ENCODE data around the gene COL24A1.
A peak's percentile ranks its signal among the peaks of the same experiment; 100 is the strongest.
"Not testable (repeated sequence)": the region's sequence is repeated elsewhere in the genome, so short reads cannot be mapped to it uniquely, and the experiment has no call there.

Gene COL24A1

DNA sequence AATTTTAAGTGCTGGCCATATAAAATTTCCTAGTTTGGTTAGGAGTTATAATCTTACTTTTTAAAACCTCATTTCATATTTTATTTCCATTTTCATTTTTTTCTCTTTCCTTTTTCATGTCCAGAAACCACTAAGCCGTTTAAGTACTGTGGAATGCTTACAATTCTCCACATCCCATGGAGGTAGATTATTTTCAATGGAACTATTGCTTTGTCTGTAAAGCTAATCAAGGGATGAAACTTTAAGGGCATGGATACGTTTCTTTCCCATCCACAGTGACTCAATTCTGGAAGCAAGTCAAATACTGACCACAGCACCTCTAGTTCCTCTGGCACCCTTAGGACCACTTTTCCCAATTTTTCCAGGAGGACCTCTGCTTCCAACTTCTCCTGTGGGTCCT lies 309.2 kb downstream of the COL24A1 start:
- no peak overlapping the region for H2BK5ac ChIP-seq (ENCODE audit: low read length)
- H3K18ac ChIP-seq (ENCODE audit: low read length) = no peak overlapping the region
- H2AK5ac ChIP-seq (ENCODE audit: low read length) = no peak overlapping the region
- H3K56ac ChIP-seq (ENCODE audit: low read length) = no peak overlapping the region
- H4K5ac ChIP-seq (ENCODE audit: low read length) = no peak overlapping the region
- no peak overlapping the region for H3K4me2 ChIP-seq (ENCODE audit: low read length)
- H2BK120ac ChIP-seq (ENCODE audit: low read depth, low read length) = no peak overlapping the region
- no peak overlapping the region for H2BK15ac ChIP-seq (replicated peaks; ENCODE audit: low read depth)
- no peaks in the 10 kb centered on the region for H3K27me3 ChIP-seq (ENCODE audit: insufficient read depth, low read length, poor library complexity)
- H3K36me3 ChIP-seq (ENCODE audit: control insufficient read depth, insufficient read depth, low read length) = no peaks in the 10 kb centered on the region
- H3K79me2 ChIP-seq (ENCODE audit: control insufficient read depth, insufficient read depth, low read length) = no peaks in the 10 kb centered on the region
- H3K4me1 ChIP-seq (ENCODE audit: control insufficient read depth, low read depth, low read length) = no peaks in the 10 kb centered on the region
- H3K9ac ChIP-seq (ENCODE audit: low read length) = no peak overlapping the region
- no peak overlapping the region for H3K4ac ChIP-seq (ENCODE audit: low read depth, low read length)
- H3K23ac ChIP-seq (ENCODE audit: low read length) = no peak overlapping the region
- DNase-seq = no peak
- no peaks in the 10 kb centered on the region for H3K79me1 ChIP-seq (ENCODE audit: low read length)
- H3K4me3 ChIP-seq (ENCODE audit: low read length) = no peak overlapping the region
- no CpG with 5 or more reads among the region's 2 CpGs for WGBS (ENCODE audit: extremely low coverage, insufficient coverage, low lambda C conversion rate)
- no peak overlapping the region for H3K27ac ChIP-seq (ENCODE audit: low read depth, low read length)
- no peak overlapping the region for H4K8ac ChIP-seq (ENCODE audit: low read depth, low read length)

GRCh38 chr1:85846706-85847105 lies 309.9 kb downstream of the COL24A1 start:
- Histone ChIP-seq H3K4ac (ENCODE audit: low read depth, low read length) (no peak overlapping the region), H3K79me1 (ENCODE audit: low read length) (no peaks in the 10 kb centered on the region), H3K4me1 (ENCODE audit: control insufficient read depth, low read depth, low read length) (no peaks in the 10 kb centered on the region), H2BK120ac (ENCODE audit: low read depth, low read length) (no peak overlapping the region), H2BK5ac (ENCODE audit: low read length) (no peak overlapping the region), H3K4me2 (ENCODE audit: low read length) (no peak overlapping the region), H2BK15ac (replicated peaks; ENCODE audit: low read depth) (no peak overlapping the region), H3K27me3 (ENCODE audit: insufficient read depth, low read length, poor library complexity) (no peaks in the 10 kb centered on the region), H3K79me2 (ENCODE audit: control insufficient read depth, insufficient read depth, low read length) (no peaks in the 10 kb centered on the region), H3K9ac (ENCODE audit: low read length) (no peak overlapping the region), H3K23ac (ENCODE audit: low read length) (no peak overlapping the region), H3K27ac (ENCODE audit: low read depth, low read length) (no peak overlapping the region), H2AK5ac (ENCODE audit: low read length) (no peak overlapping the region), H3K4me3 (ENCODE audit: low read length) (no peak overlapping the region), H3K56ac (ENCODE audit: low read length) (no peak overlapping the region), H4K8ac (ENCODE audit: low read depth, low read length) (no peak overlapping the region), H4K5ac (ENCODE audit: low read length) (no peak overlapping the region), H3K36me3 (ENCODE audit: control insufficient read depth, insufficient read depth, low read length) (no peaks in the 10 kb centered on the region), H3K18ac (ENCODE audit: low read length) (no peak overlapping the region)
- peak; percentile 31 for DNase-seq
- no CpG with 5 or more reads among the region's 3 CpGs for WGBS (ENCODE audit: extremely low coverage, insufficient coverage, low lambda C conversion rate)

DNA sequence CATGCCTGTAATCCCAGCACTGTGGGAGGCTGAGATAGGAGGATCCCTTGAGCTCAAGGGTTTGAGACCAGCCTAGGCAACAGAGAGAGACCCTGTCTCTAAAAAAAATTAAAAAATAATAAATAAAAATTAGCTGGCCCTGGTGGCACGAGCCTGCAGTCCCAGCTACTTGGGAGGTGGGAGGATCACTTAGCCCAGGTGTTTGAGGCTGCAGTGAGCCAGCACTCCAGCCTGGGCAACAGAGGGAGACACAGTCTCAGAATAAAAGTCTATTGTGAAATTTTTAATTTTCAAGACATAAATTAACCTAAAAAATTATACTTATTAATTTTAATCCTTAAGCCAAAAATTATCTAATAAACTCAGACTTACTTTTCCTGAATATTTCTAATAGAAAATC lies 317.1 kb downstream of the COL24A1 start:
- Histone ChIP-seq H2BK15ac (replicated peaks; ENCODE audit: low read depth) (no peak overlapping the region), H3K27ac (ENCODE audit: low read depth, low read length) (no peak overlapping the region), H3K4ac (ENCODE audit: low read depth, low read length) (no peak overlapping the region), H3K23ac (ENCODE audit: low read length) (no peak overlapping the region), H2AK5ac (ENCODE audit: low read length) (no peak overlapping the region), H3K9ac (ENCODE audit: low read length) (no peak overlapping the region), H3K56ac (ENCODE audit: low read length) (no peak overlapping the region), H3K79me2 (ENCODE audit: control insufficient read depth, insufficient read depth, low read length) (no peaks in the 10 kb centered on the region), H2BK120ac (ENCODE audit: low read depth, low read length) (no peak overlapping the region), H2BK5ac (ENCODE audit: low read length) (no peak overlapping the region), H3K4me2 (ENCODE audit: low read length) (no peak overlapping the region), H3K36me3 (ENCODE audit: control insufficient read depth, insufficient read depth, low read length) (no peaks in the 10 kb centered on the region), H3K27me3 (ENCODE audit: insufficient read depth, low read length, poor library complexity) (no peaks in the 10 kb centered on the region), H3K79me1 (ENCODE audit: low read length) (no peaks in the 10 kb centered on the region), H3K18ac (ENCODE audit: low read length) (no peak overlapping the region), H4K8ac (ENCODE audit: low read depth, low read length) (no peak overlapping the region), H3K4me3 (ENCODE audit: low read length) (no peak overlapping the region), H3K4me1 (ENCODE audit: control insufficient read depth, low read depth, low read length) (no peaks in the 10 kb centered on the region), H4K5ac (ENCODE audit: low read length) (no peak overlapping the region)
- no CpG with 5 or more reads among the region's 1 CpG for WGBS (ENCODE audit: extremely low coverage, insufficient coverage, low lambda C conversion rate)
- DNase-seq = no peak

DNA sequence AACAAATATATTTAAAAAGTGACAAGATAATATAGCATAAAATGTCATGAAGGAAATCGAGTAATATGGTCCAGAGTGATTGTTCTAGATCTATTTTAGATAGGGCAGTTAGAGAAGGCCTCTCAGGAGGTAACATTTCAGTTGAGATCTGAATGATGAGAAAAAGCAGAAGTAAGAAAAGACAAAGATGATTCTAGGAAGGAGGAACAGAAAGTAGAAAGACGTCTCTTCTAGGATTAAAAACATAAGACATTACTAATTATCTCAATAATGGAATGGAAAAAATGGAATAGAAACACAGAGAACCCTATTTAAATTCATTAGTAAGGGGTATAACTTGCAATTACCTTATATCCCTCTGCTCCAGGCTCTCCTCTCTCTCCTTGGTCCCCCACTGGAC lies 318.3 kb downstream of the COL24A1 start:
- Histone ChIP-seq H3K79me2 (ENCODE audit: control insufficient read depth, insufficient read depth, low read length) (no peaks in the 10 kb centered on the region), H3K4me3 (ENCODE audit: low read length) (no peak overlapping the region), H4K8ac (ENCODE audit: low read depth, low read length) (no peak overlapping the region), H3K4me1 (ENCODE audit: control insufficient read depth, low read depth, low read length) (no peaks in the 10 kb centered on the region), H3K18ac (ENCODE audit: low read length) (no peak overlapping the region), H3K4ac (ENCODE audit: low read depth, low read length) (no peak overlapping the region), H3K23ac (ENCODE audit: low read length) (no peak overlapping the region), H4K5ac (ENCODE audit: low read length) (no peak overlapping the region), H3K36me3 (ENCODE audit: control insufficient read depth, insufficient read depth, low read length) (no peaks in the 10 kb centered on the region), H3K56ac (ENCODE audit: low read length) (no peak overlapping the region), H3K27me3 (ENCODE audit: insufficient read depth, low read length, poor library complexity) (no peaks in the 10 kb centered on the region), H2BK15ac (replicated peaks; ENCODE audit: low read depth) (no peak overlapping the region), H2AK5ac (ENCODE audit: low read length) (no peak overlapping the region), H2BK5ac (ENCODE audit: low read length) (no peak overlapping the region), H3K27ac (ENCODE audit: low read depth, low read length) (no peak overlapping the region), H3K9ac (ENCODE audit: low read length) (no peak overlapping the region), H2BK120ac (ENCODE audit: low read depth, low read length) (no peak overlapping the region), H3K79me1 (ENCODE audit: low read length) (no peaks in the 10 kb centered on the region), H3K4me2 (ENCODE audit: low read length) (no peak overlapping the region)
- WGBS (ENCODE audit: extremely low coverage, insufficient coverage, low lambda C conversion rate) = no CpG with 5 or more reads among the region's 2 CpGs
- DNase-seq = no peak

- Histone ChIP-seq H2BK120ac (ENCODE audit: low read depth, low read length) (no peak overlapping the region), H3K18ac (ENCODE audit: low read length) (no peak overlapping the region)
- no CpG with 5 or more reads among the region's 4 CpGs for WGBS (ENCODE audit: extremely low coverage, insufficient coverage, low lambda C conversion rate)
These were observed 319.8 kb downstream of the COL24A1 start for GRCh38 chr1:85836736-85837135.

DNA sequence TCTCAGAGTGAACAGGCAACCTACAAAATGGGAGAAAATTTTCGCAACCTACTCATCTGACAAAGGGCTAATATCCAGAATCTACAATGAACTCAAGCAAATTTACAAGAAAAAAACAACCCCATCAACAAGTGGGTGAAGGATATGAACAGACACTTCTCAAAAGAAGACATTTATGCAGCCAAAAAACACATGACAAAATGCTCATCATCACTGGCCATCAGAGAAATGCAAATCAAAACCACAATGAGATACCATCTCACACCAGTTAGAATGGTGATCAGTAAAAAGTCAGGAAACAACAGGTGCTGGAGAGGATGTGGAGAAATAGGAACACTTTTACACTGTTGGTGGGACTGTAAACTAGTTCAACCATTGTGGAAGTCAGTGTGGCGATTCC lies 323.4 kb downstream of the COL24A1 start:
- H3K79me1 ChIP-seq (ENCODE audit: low read length); H3K23ac ChIP-seq (ENCODE audit: low read length); H3K27ac ChIP-seq (ENCODE audit: low read depth, low read length); H3K4ac ChIP-seq (ENCODE audit: low read depth, low read length); H4K8ac ChIP-seq (ENCODE audit: low read depth, low read length); H3K4me3 ChIP-seq (ENCODE audit: low read length); H3K4me2 ChIP-seq (ENCODE audit: low read length); H3K79me2 ChIP-seq (ENCODE audit: control insufficient read depth, insufficient read depth, low read length); DNase-seq; H3K18ac ChIP-seq (ENCODE audit: low read length); H2BK120ac ChIP-seq (ENCODE audit: low read depth, low read length); H3K9ac ChIP-seq (ENCODE audit: low read length); H3K36me3 ChIP-seq (ENCODE audit: control insufficient read depth, insufficient read depth, low read length); H2BK5ac ChIP-seq (ENCODE audit: low read length); H3K27me3 ChIP-seq (ENCODE audit: insufficient read depth, low read length, poor library complexity); H2BK15ac ChIP-seq (replicated peaks; ENCODE audit: low read depth); H3K56ac ChIP-seq (ENCODE audit: low read length); H2AK5ac ChIP-seq (ENCODE audit: low read length); H4K5ac ChIP-seq (ENCODE audit: low read length); H3K4me1 ChIP-seq (ENCODE audit: control insufficient read depth, low read depth, low read length): not testable (repeated sequence)
- no CpG with 5 or more reads among the region's 2 CpGs for WGBS (ENCODE audit: extremely low coverage, insufficient coverage, low lambda C conversion rate)

More at GRCh38 chr1:85836736-85837135, 319.8 kb downstream of the COL24A1 start:
- H3K4me3 ChIP-seq (ENCODE audit: low read length) = no peak overlapping the region
- no peak for DNase-seq
- no peak overlapping the region for H2AK5ac ChIP-seq (ENCODE audit: low read length)
- no peak overlapping the region for H3K4me2 ChIP-seq (ENCODE audit: low read length)
- no peaks in the 10 kb centered on the region for H3K36me3 ChIP-seq (ENCODE audit: control insufficient read depth, insufficient read depth, low read length)
- no peaks in the 10 kb centered on the region for H3K4me1 ChIP-seq (ENCODE audit: control insufficient read depth, low read depth, low read length)
- H3K79me2 ChIP-seq (ENCODE audit: control insufficient read depth, insufficient read depth, low read length) = no peaks in the 10 kb centered on the region
- H3K79me1 ChIP-seq (ENCODE audit: low read length) = no peaks in the 10 kb centered on the region
- no peak overlapping the region for H2BK15ac ChIP-seq (replicated peaks; ENCODE audit: low read depth)
- no peak overlapping the region for H3K56ac ChIP-seq (ENCODE audit: low read length)
- H3K27me3 ChIP-seq (ENCODE audit: insufficient read depth, low read length, poor library complexity) = no peaks in the 10 kb centered on the region
- H4K8ac ChIP-seq (ENCODE audit: low read depth, low read length) = no peak overlapping the region
- no peak overlapping the region for H3K23ac ChIP-seq (ENCODE audit: low read length)
- no peak overlapping the region for H3K27ac ChIP-seq (ENCODE audit: low read depth, low read length)
- no peak overlapping the region for H3K4ac ChIP-seq (ENCODE audit: low read depth, low read length)
- no peak overlapping the region for H2BK5ac ChIP-seq (ENCODE audit: low read length)
- no peak overlapping the region for H4K5ac ChIP-seq (ENCODE audit: low read length)
- H3K9ac ChIP-seq (ENCODE audit: low read length) = no peak overlapping the region

Measured in mesendoderm (in vitro differentiated cells).